GM12872 (cell line): Measurements from ENCODE around the gene KRTAP19-3.

Source experiments
- CTCF ChIP-seq: IDR thresholded peaks from 3 replicates; pipeline ENCODE4 v1.5.1; 2011; ENCODE audit warnings: low read depth, mild to moderate bottlenecking, low read length, moderate library complexity; ENCODE audit not compliant: insufficient read depth

Gene KRTAP19-3

GRCh38 chr21:30448514-30448913 lies 43.3 kb downstream of the KRTAP19-3 start:
- TF ChIP-seq CTCF: no peak

GRCh38 chr21:30447056-30447455 lies 44.8 kb downstream of the KRTAP19-3 start:
- no peak for TF ChIP-seq CTCF

GRCh38 chr21:30444204-30444603 lies 47.6 kb downstream of the KRTAP19-3 start:
- no peak for TF ChIP-seq CTCF

- no peak for TF ChIP-seq CTCF
Observed at GRCh38 chr21:30443226-30443625, 48.6 kb downstream of the KRTAP19-3 start.
